Epithelial cell of prostate (primary cell): ENCODE data around the gene COPB2.

Source experiments
- DNase-seq: peaks from one replicate; pipeline ENCODE4 v3.0.0-alpha.2; 2011; ENCODE audit warnings: low read depth, low spot score
- H3K27ac ChIP-seq: fragments of 450-650 bp; 2 replicates; pipeline ENCODE4 v1.5.1; 2017; ENCODE audit warnings: mild to moderate bottlenecking

The COPB2 gene

GRCh38 chr3:139311557-139311956 lies 77.9 kb downstream of the COPB2 start:
- H3K27ac ChIP-seq, result no peak overlapping the region
- DNase-seq, result no peak

- H3K27ac ChIP-seq, result peak overlapping the region; percentile 40
- peak; percentile 36 for DNase-seq
Measured at GRCh38 chr3:139310474-139310933, 78.9 kb downstream of the COPB2 start.

- peak overlapping the region; percentile 40 for H3K27ac ChIP-seq
- DNase-seq, result no peak
Measured at GRCh38 chr3:139309880-139310279, 79.6 kb downstream of the COPB2 start.

GRCh38 chr3:139309061-139309591 lies 80.3 kb downstream of the COPB2 start:
- no peak overlapping the region for H3K27ac ChIP-seq
- DNase-seq, result no peak

- H3K27ac ChIP-seq, result no peak overlapping the region
- DNase-seq, result no peak
Measured at GRCh38 chr3:139308560-139308959, 80.9 kb downstream of the COPB2 start.

GRCh38 chr3:139307601-139308555 lies 81.6 kb downstream of the COPB2 start:
- DNase-seq, result no peak
- no peak overlapping the region for H3K27ac ChIP-seq
